ENCODE measurements around the gene ZBTB6.

DNA sequence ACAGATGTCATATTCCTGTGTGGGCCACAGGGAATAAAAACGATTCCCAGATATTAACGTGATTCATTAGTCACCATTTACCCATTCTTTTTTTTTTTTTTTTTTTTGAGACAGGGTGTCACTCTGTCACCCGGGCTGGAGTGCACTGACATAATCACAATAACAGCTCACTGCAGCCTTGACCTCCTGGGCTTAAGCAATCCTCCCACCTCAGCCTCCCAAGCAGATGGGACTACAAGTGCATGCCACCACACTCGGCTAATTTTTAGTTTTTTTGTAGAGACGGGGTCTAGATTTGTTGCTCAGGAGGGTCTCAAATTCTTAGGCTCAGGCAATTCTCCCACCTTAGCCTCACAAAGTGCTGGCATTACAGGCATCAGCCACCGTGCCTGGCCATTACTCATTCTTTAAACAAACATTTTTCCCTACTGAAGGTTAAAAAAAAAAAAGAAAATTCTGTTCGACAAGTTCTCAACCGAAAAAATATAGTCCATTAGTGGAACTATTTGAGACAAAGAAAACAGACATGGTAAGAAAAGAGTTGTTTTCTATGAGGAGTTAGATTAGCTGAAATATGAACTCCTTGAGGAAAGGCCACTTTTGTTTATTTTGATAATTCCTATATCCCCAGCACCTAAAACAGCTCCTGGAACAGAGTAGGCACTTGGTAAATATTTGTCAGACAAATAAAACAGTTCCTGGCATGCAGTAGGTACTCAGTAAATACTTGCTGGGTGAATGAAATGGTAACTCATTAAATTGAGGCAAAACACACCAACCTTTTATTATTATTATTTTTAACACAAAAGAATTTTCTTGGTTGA lies 52.6 kb downstream of the ZBTB6 start:
- TF ChIP-seq, protein P1, sequence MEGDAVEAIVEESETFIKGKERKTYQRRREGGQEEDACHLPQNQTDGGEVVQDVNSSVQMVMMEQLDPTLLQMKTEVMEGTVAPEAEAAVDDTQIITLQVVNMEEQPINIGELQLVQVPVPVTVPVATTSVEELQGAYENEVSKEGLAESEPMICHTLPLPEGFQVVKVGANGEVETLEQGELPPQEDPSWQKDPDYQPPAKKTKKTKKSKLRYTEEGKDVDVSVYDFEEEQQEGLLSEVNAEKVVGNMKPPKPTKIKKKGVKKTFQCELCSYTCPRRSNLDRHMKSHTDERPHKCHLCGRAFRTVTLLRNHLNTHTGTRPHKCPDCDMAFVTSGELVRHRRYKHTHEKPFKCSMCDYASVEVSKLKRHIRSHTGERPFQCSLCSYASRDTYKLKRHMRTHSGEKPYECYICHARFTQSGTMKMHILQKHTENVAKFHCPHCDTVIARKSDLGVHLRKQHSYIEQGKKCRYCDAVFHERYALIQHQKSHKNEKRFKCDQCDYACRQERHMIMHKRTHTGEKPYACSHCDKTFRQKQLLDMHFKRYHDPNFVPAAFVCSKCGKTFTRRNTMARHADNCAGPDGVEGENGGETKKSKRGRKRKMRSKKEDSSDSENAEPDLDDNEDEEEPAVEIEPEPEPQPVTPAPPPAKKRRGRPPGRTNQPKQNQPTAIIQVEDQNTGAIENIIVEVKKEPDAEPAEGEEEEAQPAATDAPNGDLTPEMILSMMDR (IDR thresholded peaks at IDR 0.05; ENCODE audit: low read depth, low read length, poor library complexity, severe bottlenecking), result no peak
- TF ChIP-seq EZH2phosphoT487 (IDR thresholded peaks at IDR 0.05; ENCODE audit: borderline replicate concordance, low read length), result no peak
